Small intestine (tissue), 7 donors: ENCODE data around the gene TMEM106C. TPM values are rescaled to one million over a fixed set of nuclear protein-coding genes. Genes with fewer than 3 reads are reported as not detected.

Source experiments
- DNase-seq, 2 donors: peaks; one replicate each; pipeline versions ENCODE4 v3.0.0 to v3.0.0-alpha.2; 2013
- FAIRE-seq: peaks from 2 replicates; lab custom pipeline; 2012; peaks lifted over from hg19 to GRCh38; lab: Jason Lieb, UNC
- H3K27ac ChIP-seq, 3 donors: one replicate each; pipeline ENCODE4 v1.5.1; 2013; ENCODE audit warnings: low read length in 2 of 3, mild to moderate bottlenecking in 2 of 3, control low read depth in 1 of 3, inconsistent platforms in 1 of 3, low read depth in 1 of 3, moderate library complexity in 1 of 3
- H3K27me3 ChIP-seq, 3 donors: one replicate each; pipeline ENCODE4 v1.6.1; 2013; ENCODE audit warnings: low read length in 3 of 3, inconsistent platforms in 1 of 3; ENCODE audit not compliant: control insufficient read depth in 3 of 3, insufficient read depth in 3 of 3
- H3K36me3 ChIP-seq, 3 donors: one replicate each; pipeline ENCODE4 v1.6.1; 2013; ENCODE audit warnings: low read length in 3 of 3, inconsistent platforms in 1 of 3, low read depth in 1 of 3, mild to moderate bottlenecking in 1 of 3, moderate library complexity in 1 of 3; ENCODE audit not compliant: control insufficient read depth in 3 of 3, insufficient read depth in 2 of 3
- H3K4me1 ChIP-seq, 3 donors: one replicate each; pipeline ENCODE4 v1.6.1; 2013; ENCODE audit warnings: low read length in 2 of 3, inconsistent platforms in 1 of 3, low read depth in 1 of 3, mild to moderate bottlenecking in 1 of 3, moderate library complexity in 1 of 3; ENCODE audit not compliant: control insufficient read depth in 3 of 3, insufficient read depth in 2 of 3
- H3K4me3 ChIP-seq, 3 donors: one replicate each; pipeline ENCODE4 v1.5.1; 2013; ENCODE audit warnings: low read length in 3 of 3, control low read depth in 1 of 3, inconsistent platforms in 1 of 3, low read depth in 1 of 3, mild to moderate bottlenecking in 1 of 3, moderate library complexity in 1 of 3
- H3K9me3 ChIP-seq, 2 donors: one replicate each; pipeline ENCODE4 v1.6.1; 2013; ENCODE audit warnings: low read depth in 1 of 2, low read length in 1 of 2; ENCODE audit not compliant: control insufficient read depth in 2 of 2, insufficient read depth in 1 of 2
- WGBS, 3 donors: extraction: QIAGEN DNeasy Blood & Tissue Kit; methylation state at CpG; one replicate each; pipeline ENCODE4 v1.1.7; 2013; 5-methylcytosine and 5-hydroxymethylcytosine counted together
- polyA plus RNA-seq, 4 donors: library from polyadenylated mRNA; stranded (reverse) in 3 of 4; unstranded in 1 of 4; fragments of 200-250 nt in 3 of 4; fragments of 120-200 nt in 1 of 4; gene quantifications; one replicate each; pipeline versions ENCODE4 v1.2.1 to v1.2.3, GENCODE V29; 2013
- donor health status: healthy with polysubstance abuse.
- donor health status: control.
- donor health status: control.
- donor health status: Bipolar disorder and iron deficiency.
- donor health status: healthy.

Gene TMEM106C
- polyA plus RNA-seq, 4 donors, result 140 to 234 (median 177) TPM

- no peak for DNase-seq
- no peaks in the 10 kb centered on the region for H3K9me3 ChIP-seq
- H3K36me3 ChIP-seq, result peaks cover 0 to 8% (median 0%) of the 10 kb centered on the region in 3 donors
- peaks cover 0 to 6% (median 0%) of the 10 kb centered on the region in 3 donors for H3K27me3 ChIP-seq
- FAIRE-seq, result no peak
- WGBS, 3 donors, result 61 to 85% (median 76%) methylated on average over 8 of the region's 8 CpGs
- H3K4me1 ChIP-seq, result no peaks in the 10 kb centered on the region
- no peak overlapping the region for H3K4me3 ChIP-seq
- no peak overlapping the region for H3K27ac ChIP-seq
Observed at GRCh38 chr12:47989023-47989417, 25.6 kb downstream of the TMEM106C start.

GRCh38 chr12:47989666-47990065 lies 26.3 kb downstream of the TMEM106C start:
- Histone ChIP-seq H3K4me1 (no peaks in the 10 kb centered on the region), H3K27ac (no peak overlapping the region), H3K9me3 (no peaks in the 10 kb centered on the region), H3K4me3 (no peak overlapping the region), H3K27me3 (peaks cover 0 to 3% (median 0%) of the 10 kb centered on the region in 3 donors), H3K36me3 (peaks cover 0 to 8% (median 0%) of the 10 kb centered on the region in 3 donors)
- DNase-seq (no peak), FAIRE-seq (no peak)
- 86 to 92% (median 92%) methylated on average over 12 of the region's 12 CpGs for WGBS, 3 donors

- WGBS, 3 donors, result 68 to 87% (median 75%) methylated on average over 7 of the region's 7 CpGs
Observed at GRCh38 chr12:47990351-47991105, 27.1 kb downstream of the TMEM106C start.

GRCh38 chr12:47991106-47992061 lies 28.0 kb downstream of the TMEM106C start:
- Histone ChIP-seq H3K4me1 (no peaks in the 10 kb centered on the region), H3K36me3 (peaks cover 0 to 5% (median 0%) of the 10 kb centered on the region in 3 donors), H3K9me3 (no peaks in the 10 kb centered on the region), H3K27ac (no peak overlapping the region), H3K27me3 (peaks cover 0 to 3% (median 0%) of the 10 kb centered on the region in 3 donors), H3K4me3 (no peak overlapping the region)
- no peak for DNase-seq
- FAIRE-seq, result no peak
- 72 to 82% (median 81%) methylated on average over 13 of the region's 13 CpGs for WGBS, 3 donors

More at GRCh38 chr12:47990351-47991105, 27.1 kb downstream of the TMEM106C start:
- Histone ChIP-seq H3K4me1 (no peaks in the 10 kb centered on the region), H3K27ac (no peak overlapping the region), H3K9me3 (no peaks in the 10 kb centered on the region), H3K27me3 (peaks cover 0 to 3% (median 0%) of the 10 kb centered on the region in 3 donors), H3K4me3 (no peak overlapping the region), H3K36me3 (peaks cover 0 to 5% (median 0%) of the 10 kb centered on the region in 3 donors)
- FAIRE-seq (no peak), DNase-seq (peak in 1 of 2 donors; percentile 28)

- no peak for DNase-seq
Observed at GRCh38 chr12:47992776-47993175, 29.4 kb downstream of the TMEM106C start.

GRCh38 chr12:47993491-47993890 lies 30.1 kb downstream of the TMEM106C start:
- Histone ChIP-seq H3K36me3 (peaks cover 0 to 4% (median 0%) of the 10 kb centered on the region in 3 donors), H3K27ac (no peak overlapping the region), H3K4me3 (no peak overlapping the region), H3K4me1 (no peaks in the 10 kb centered on the region), H3K9me3 (no peaks in the 10 kb centered on the region), H3K27me3 (peaks cover 0 to 6% (median 0%) of the 10 kb centered on the region in 3 donors)
- DNase-seq (no peak), FAIRE-seq (no peak)
- WGBS, 3 donors, result 92 to 99% (median 97%) methylated on average over 5 of the region's 5 CpGs

More at GRCh38 chr12:47992776-47993175, 29.4 kb downstream of the TMEM106C start:
- Histone ChIP-seq H3K9me3 (no peaks in the 10 kb centered on the region), H3K4me1 (no peaks in the 10 kb centered on the region), H3K27me3 (peaks cover 0 to 7% (median 0%) of the 10 kb centered on the region in 3 donors), H3K27ac (no peak overlapping the region), H3K4me3 (no peak overlapping the region), H3K36me3 (peaks cover 0 to 5% (median 0%) of the 10 kb centered on the region in 3 donors)
- 92 to 97% (median 93%) methylated on average over 10 of the region's 10 CpGs for WGBS, 3 donors
- no peak for FAIRE-seq

- Histone ChIP-seq H3K27me3 (peaks cover 0 to 14% (median 1%) of the 10 kb centered on the region in 3 donors), H3K9me3 (no peaks in the 10 kb centered on the region), H3K4me3 (no peak overlapping the region), H3K36me3 (peaks cover 0 to 2% (median 0%) of the 10 kb centered on the region in 3 donors), H3K4me1 (peaks cover 0 to 4% (median 0%) of the 10 kb centered on the region in 3 donors), H3K27ac (no peak overlapping the region)
- no peak for FAIRE-seq
- WGBS, 3 donors, result 52 to 59% (median 56%) methylated on average over 4 of the region's 4 CpGs
- peak in 1 of 2 donors; percentile 26 for DNase-seq
Observed at GRCh38 chr12:47995981-47996401, 32.6 kb downstream of the TMEM106C start.

- no peak for DNase-seq
- H3K36me3 ChIP-seq, result peaks cover 0 to 2% (median 0%) of the 10 kb centered on the region in 3 donors
- no peak overlapping the region for H3K4me3 ChIP-seq
- no peaks in the 10 kb centered on the region for H3K9me3 ChIP-seq
- H3K27ac ChIP-seq, result no peak overlapping the region
- FAIRE-seq, result no peak
- 19 to 52% (median 29%) methylated on average over 3 of the region's 3 CpGs for WGBS, 3 donors
- peaks cover 2 to 18% (median 6%) of the 10 kb centered on the region in 3 donors for H3K4me1 ChIP-seq
- peaks cover 5 to 28% (median 8%) of the 10 kb centered on the region in 3 donors for H3K27me3 ChIP-seq
Observed at GRCh38 chr12:47997321-47997720, 33.9 kb downstream of the TMEM106C start.
